Right lung (tissue), 5 donors: ENCODE measurements around the gene SFMBT2. TPM values are rescaled to one million over a fixed set of nuclear protein-coding genes. Genes with fewer than 3 reads are reported as not detected.
"Not testable (repeated sequence)": the region's sequence is repeated elsewhere in the genome, so short reads cannot be mapped to it uniquely, and the experiment has no call there.

Experiments used
- DNase-seq, 2 donors: peaks; one replicate each; pipeline ENCODE4 v3.0.0-alpha.2; 2013
- polyA plus RNA-seq, 5 donors: library from polyadenylated mRNA; unstranded; fragments of 120-200 nt; gene quantifications; one replicate each; pipeline versions ENCODE4 v1.2.1 to v1.2.3, GENCODE V29; 2013; ENCODE audit warnings: inconsistent platforms in 1 of 5, low replicate concordance in 1 of 5; ENCODE audit not compliant: insufficient read length in 5 of 5, insufficient read depth in 1 of 5

SFMBT2 gene
- polyA plus RNA-seq, 5 donors, result 3.8 to 5.4 (median 4.4) TPM

GRCh38 chr10:7185367-7185690 lies 225.5 kb downstream of the SFMBT2 start:
- no peak for DNase-seq

GRCh38 chr10:7184660-7185366 lies 226.0 kb downstream of the SFMBT2 start:
- DNase-seq, result no peak

GRCh38 chr10:7184116-7184515 lies 226.7 kb downstream of the SFMBT2 start:
- not testable (repeated sequence) for DNase-seq

DNA sequence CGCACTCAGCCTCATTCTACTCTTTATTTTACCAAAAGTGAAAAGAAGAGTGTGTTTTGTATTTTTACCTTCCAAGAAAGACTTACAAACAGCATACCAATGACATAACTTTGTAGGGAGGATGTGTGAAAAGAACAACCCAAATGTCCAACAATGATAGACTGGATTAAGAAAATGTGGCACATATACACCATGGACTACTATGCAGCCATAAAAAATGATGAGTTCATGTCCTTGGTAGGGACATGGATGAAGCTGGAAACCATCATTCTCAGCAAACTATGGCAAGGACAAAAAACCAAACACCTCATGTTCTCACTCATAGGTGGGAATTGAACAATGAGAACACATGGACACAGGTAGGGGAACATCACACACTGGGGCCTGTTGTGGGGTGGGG lies 228.5 kb downstream of the SFMBT2 start:
- not testable (repeated sequence) for DNase-seq

- DNase-seq, result no peak
Observed at GRCh38 chr10:7181420-7181819, 229.4 kb downstream of the SFMBT2 start.

DNA sequence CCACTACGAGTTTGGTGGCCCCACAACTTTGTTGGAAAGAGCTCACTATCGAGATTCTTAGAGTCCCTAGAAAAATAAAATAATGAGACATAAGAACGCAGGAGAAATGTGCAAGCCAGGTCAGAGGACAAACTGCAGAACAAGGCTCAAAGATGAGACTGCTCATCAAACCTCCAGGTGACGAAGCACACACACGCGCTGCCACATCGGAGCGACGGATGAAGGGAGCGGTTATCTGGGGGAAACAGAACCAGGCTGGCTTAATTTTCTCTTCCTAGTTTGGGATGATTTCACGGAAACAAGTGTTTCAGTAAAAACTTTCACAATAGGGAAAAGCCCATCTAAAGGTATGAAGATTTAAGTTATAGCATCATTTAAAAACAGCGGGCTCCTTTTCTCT lies 231.3 kb downstream of the SFMBT2 start:
- no peak for DNase-seq

DNA sequence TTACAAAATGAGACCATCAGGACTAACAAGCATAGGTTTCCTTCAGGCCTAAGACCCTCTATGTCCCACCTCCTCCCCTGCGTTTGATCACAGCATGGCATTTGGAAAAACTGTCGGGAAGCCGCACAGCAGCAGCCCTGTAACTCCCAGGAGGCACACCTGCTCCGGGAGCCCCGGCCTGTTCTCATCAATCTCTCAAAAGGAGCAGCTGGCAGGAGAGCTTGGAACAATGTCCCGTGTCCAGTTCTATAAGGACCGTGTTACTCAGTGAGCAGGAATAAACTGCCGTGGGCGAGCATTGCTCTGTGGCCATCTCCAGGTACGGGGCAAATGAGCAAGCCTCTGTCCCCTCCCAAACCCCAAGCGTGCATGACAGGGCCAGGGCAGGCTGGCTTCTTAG lies 236.9 kb downstream of the SFMBT2 start:
- no peak for DNase-seq

DNA sequence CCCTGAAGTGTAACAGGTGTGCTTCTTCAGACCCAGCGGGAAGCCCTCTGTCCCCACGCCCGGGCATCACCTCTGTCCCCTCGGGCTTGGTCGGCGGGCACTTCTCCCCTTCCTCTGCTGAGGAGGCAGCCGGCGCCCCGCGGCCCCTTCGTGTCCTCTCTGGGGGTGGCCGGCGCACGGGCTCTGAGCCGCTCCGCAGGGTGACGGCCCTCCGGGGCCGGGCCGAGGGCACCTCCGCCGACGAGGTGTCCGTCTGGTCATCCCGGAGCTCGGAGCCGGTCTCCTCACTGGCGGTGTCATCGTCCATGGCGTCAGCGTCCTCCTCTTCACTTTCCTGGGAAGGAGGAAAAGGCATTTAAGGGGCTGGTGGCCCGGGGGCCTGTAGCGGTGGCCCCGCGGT lies 239.0 kb downstream of the SFMBT2 start:
- DNase-seq, result no peak

GRCh38 chr10:7170626-7171322 lies 240.1 kb downstream of the SFMBT2 start:
- no peak for DNase-seq

- no peak for DNase-seq
Observed at GRCh38 chr10:7168414-7168813, 242.4 kb downstream of the SFMBT2 start.

- no peak for DNase-seq
Observed at GRCh38 chr10:7165500-7166177, 245.2 kb downstream of the SFMBT2 start.

GRCh38 chr10:7164955-7165354 lies 245.9 kb downstream of the SFMBT2 start:
- DNase-seq, result no peak

DNA sequence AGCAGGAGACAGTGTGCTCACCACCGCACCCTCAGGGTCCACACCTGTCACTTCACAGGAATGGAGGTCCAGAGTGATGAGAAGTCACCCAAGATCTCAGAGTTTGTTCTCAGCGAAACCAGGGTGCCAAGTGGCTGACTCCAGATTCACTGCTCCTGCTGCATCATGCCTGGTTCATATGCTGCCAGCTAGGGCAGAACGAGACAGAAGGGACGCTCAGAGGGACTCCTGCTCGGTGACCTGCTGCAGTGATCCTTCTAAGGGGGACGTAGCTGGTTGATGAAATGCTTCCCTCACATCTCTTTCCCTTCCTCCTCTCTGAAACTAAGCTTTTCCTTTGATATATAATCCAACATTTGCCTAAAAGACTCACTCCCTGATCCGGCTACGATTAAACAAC lies 248.5 kb downstream of the SFMBT2 start:
- no peak for DNase-seq

DNA sequence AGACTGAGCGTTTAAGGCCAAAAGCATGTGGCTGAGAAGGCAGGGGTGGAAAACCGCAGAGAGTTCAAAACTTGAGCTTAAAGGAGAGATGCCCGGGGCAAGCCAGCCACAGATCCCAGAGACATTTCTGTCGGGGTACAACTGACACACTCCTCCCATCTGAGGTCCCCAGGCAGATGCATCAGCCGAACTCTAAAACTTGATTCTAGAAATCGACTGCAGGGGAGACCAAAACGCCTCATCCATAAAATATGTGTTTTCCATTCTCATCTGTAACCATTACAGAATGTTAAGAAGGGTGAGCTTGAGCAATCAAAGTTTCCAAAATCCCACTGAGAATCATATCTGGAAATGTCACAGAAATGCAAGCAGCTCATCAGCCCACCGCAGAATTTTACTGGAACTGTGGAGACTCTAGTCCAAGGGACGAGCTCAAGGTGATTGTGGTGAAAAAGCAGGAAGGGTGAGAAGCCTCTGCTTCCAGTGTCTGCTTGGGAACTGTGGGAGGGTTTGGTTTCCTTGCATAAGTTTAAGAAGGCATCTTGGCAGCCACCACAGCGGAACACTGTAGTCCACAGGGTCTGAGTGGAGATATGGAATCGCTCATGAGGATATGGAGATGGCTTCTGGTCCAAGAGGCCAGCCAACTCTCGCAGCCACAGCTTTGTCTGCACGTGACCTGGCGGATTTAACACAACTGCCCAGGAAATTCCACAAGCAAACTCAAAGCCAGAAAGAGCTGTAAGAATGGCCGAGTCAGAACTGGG lies 249.2 kb downstream of the SFMBT2 start:
- peak; percentile 40 to 47 for DNase-seq

DNA sequence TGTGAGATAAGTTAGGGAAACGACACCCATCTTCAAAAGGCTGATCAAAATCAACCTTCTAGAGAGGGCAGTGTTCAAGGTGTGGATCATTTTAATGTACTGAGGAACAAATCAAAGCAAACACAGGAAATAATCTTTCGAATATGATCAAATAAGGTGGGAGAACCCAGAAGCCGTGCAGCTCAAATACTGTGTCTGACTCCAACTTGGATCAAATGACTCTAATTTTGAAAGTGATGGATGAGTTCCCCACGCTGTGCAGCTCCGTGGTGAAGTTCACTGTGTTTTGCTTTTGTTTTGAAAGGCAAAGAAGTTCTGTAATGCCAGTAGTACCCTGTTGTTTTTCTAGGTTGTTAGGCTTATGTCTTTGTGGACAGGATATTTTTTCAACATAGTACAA lies 250.9 kb downstream of the SFMBT2 start:
- DNase-seq, result no peak

- DNase-seq, result no peak
Observed at GRCh38 chr10:7159517-7159916, 251.3 kb downstream of the SFMBT2 start.

DNA sequence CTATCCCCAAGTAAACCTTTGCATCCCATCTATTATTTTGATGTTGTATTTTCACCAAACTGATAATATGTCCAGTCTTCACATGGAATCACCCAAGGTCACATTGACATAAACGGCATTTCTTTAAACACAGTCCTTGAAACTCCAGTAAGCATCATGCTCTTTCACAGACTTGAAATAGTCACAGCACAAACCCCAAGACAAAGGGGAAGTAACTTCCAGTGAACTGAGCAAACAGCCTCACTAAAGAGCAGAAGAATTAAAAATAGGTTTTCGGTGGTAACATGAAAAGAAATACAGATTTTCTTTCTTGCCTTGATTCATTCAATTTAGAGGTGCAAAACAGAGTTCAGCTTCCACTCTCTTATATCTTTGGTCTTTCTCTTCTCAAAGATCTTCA lies 253.7 kb downstream of the SFMBT2 start:
- no peak for DNase-seq

- DNase-seq, result no peak
Observed at GRCh38 chr10:7153750-7154149, 257.1 kb downstream of the SFMBT2 start.

GRCh38 chr10:7152982-7153381 lies 257.9 kb downstream of the SFMBT2 start:
- DNase-seq, result no peak

DNA sequence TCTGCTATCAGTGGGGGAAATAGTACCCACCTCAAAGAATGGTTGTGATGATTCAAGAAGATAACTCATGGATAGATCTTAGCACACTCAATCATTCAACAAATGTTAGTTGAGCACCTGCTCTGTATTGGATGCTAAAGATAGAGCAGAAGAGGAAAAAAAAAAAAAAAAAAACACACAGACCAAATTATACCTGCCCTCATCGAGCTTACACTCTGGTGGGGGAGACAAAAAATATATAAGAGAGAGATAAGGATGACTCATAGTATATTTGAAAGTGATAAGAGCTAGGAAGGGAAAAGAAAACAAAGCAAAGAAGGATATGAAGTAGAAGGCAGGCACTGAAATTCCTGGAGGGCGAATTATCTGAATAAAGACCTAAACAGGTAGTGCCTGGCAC lies 258.5 kb downstream of the SFMBT2 start:
- DNase-seq, result no peak

- DNase-seq, result no peak
Observed at GRCh38 chr10:7151538-7151937, 259.3 kb downstream of the SFMBT2 start.

GRCh38 chr10:7150349-7150748 lies 260.5 kb downstream of the SFMBT2 start:
- DNase-seq, result no peak
